OCI-LY7 (cell line): ENCODE measurements around the gene GPR52. TPM values are rescaled to one million over a fixed set of nuclear protein-coding genes. Genes with fewer than 3 reads are reported as not detected.

Source experiments
- BruUV-seq: library from RNA; stranded (reverse); fragments of 400-500 nt; replicated peaks from 2 replicates; lab custom pipeline; 2021; lab: Mats Ljungman, UMichigan
- CTCF ChIA-PET: fragments of 300-600 bp; sonication (Branson Sonifier 250); formaldehyde crosslinking; loops from one replicate; lab custom pipeline; 2022; ENCODE audit warnings: antibody characterized with exemption; ENCODE audit not compliant: unreplicated experiment; lab: Charles Lee
- POLR2A ChIA-PET: fragments of 300-600 bp; sonication (Branson Sonifier 250); formaldehyde crosslinking; loops from one replicate; lab custom pipeline; 2022; ENCODE audit warnings: antibody characterized with exemption; lab: Charles Lee
- DNase-seq: peaks from one replicate; pipeline ENCODE4 v3.0.0-alpha.2; 2015; ENCODE audit warnings: low spot score
- H2AFZ ChIP-seq: fragments of 200-600 bp; sonication (generic), shearing (Covaris generic); 2 replicates; pipeline ENCODE4 v1.6.1; 2014; ENCODE audit warnings: mild to moderate bottlenecking, antibody characterized with exemption, low read length, moderate library complexity
- H3K27ac ChIP-seq: fragments of 200-600 bp; sonication (generic); 2 replicates; pipeline ENCODE4 v1.5.1; 2014; ENCODE audit warnings: mixed run types, low read depth, mild to moderate bottlenecking, moderate library complexity, low read length, inconsistent platforms; ENCODE audit not compliant: poor library complexity, severe bottlenecking
- H3K36me3 ChIP-seq: fragments of 200-600 bp; sonication (generic); 2 replicates; pipeline ENCODE4 v1.6.1; 2014; ENCODE audit warnings: mild to moderate bottlenecking, antibody characterized with exemption, low read length, moderate library complexity, mixed read lengths; ENCODE audit not compliant: insufficient read depth
- H3K4me1 ChIP-seq: fragments of 200-600 bp; sonication (generic); 2 replicates; pipeline ENCODE4 v1.5.1; 2014; ENCODE audit warnings: mild to moderate bottlenecking, low read length; ENCODE audit not compliant: insufficient read depth, poor library complexity, severe bottlenecking
- H3K4me2 ChIP-seq: fragments of 200-600 bp; sonication (generic); 2 replicates; pipeline ENCODE4 v1.6.1; 2014; ENCODE audit warnings: mild to moderate bottlenecking, low read length
- H3K4me3 ChIP-seq: fragments of 200-600 bp; sonication (generic); 2 replicates; pipeline ENCODE4 v1.5.1; 2014; ENCODE audit warnings: mild to moderate bottlenecking, low read depth, low read length; ENCODE audit not compliant: poor library complexity, severe bottlenecking
- H3K79me2 ChIP-seq: fragments of 200-600 bp; sonication (generic); 2 replicates; pipeline ENCODE4 v1.6.1; 2016; ENCODE audit warnings: low read depth, mild to moderate bottlenecking, low read length, moderate library complexity, mixed read lengths; ENCODE audit not compliant: insufficient read depth
- H3K9me2 ChIP-seq: fragments of 200-600 bp; sonication (generic); 2 replicates; pipeline ENCODE4 v1.6.1; 2016; ENCODE audit warnings: mild to moderate bottlenecking, low read length, mixed read lengths; ENCODE audit not compliant: insufficient read depth
- H3K9me3 ChIP-seq: fragments of 200-600 bp; sonication (generic); 2 replicates; pipeline ENCODE4 v1.6.1; 2014; ENCODE audit warnings: mild to moderate bottlenecking, mixed run types, low read length, mixed read lengths
- H4K20me1 ChIP-seq: fragments of 200-600 bp; sonication (generic); 2 replicates; pipeline ENCODE4 v1.6.1; 2014; ENCODE audit warnings: mild to moderate bottlenecking, antibody characterized with exemption, low read length, moderate library complexity, mixed read lengths; ENCODE audit not compliant: insufficient read depth
- CTCF ChIP-seq: fragments of 200-600 bp; sonication (generic); conservative IDR thresholded peaks from 2 replicates; pipeline ENCODE4 v1.5.1; 2014; ENCODE audit warnings: mild to moderate bottlenecking, antibody characterized with exemption, low read length, moderate library complexity, mixed read lengths
- EZH2phosphoT487 ChIP-seq: fragments of 200-600 bp; sonication (generic); IDR thresholded peaks from 2 replicates; pipeline ENCODE4 v1.6.1; 2018; ENCODE audit warnings: low read depth, borderline replicate concordance, mild to moderate bottlenecking, mixed run types, antibody characterized with exemption, low read length, moderate library complexity, mixed read lengths
- intact Hi-C: fragments of 100-400 bp; cut with micrococcal nuclease; formaldehyde crosslinking; loops from one replicate; pipeline ENCODE4 v1.10.0; 2022; ENCODE audit not compliant: unreplicated experiment
- total RNA-seq, 2 experiments: library from RNA; depleted of rRNA in 1 of 2; stranded (reverse); fragments of >200 nt in 1 of 2; shearing (Covaris generic) in 1 of 2; gene quantifications; 2 replicates each; pipeline ENCODE4 v1.2.3, GENCODE V29; 2014 to 2022

Gene GPR52
- total RNA-seq, 2 experiments from 2014 or later, result 5.4 to 9.7 TPM

GRCh38 chr1:174417921-174418320 is 29.8 kb upstream of the GPR52 start:
- no TSS peak for BruUV-seq
- intact Hi-C loops, result no loop called here
- POLR2A ChIA-PET, result interaction anchor here (0.6 to 0.7 kb wide), 3 partner anchors 20 to 1003 kb away, joined by 4 to 5 read pairs (median 4); no protein-coding TSS in a partner anchor

GRCh38 chr1:174425121-174425520 is 22.6 kb upstream of the GPR52 start:
- BruUV-seq, result no TSS peak
- Histone ChIP-seq H4K20me1 (no peaks in the 10 kb centered on the region), H3K27ac (no peak overlapping the region), H3K4me1 (no peaks in the 10 kb centered on the region), H3K4me3 (no peak overlapping the region), H3K36me3 (no peaks in the 10 kb centered on the region; the same call in 1 of the 2 replicates), H3K9me3 (no peaks in the 10 kb centered on the region), H2AFZ (no peak overlapping the region), H3K4me2 (no peak overlapping the region), H3K79me2 (no peaks in the 10 kb centered on the region), H3K9me2 (0 out of 2 replicates have a peak, but pooled peaks cover 8% of the 10 kb centered on the region)
- TF ChIP-seq CTCF, result no peak
- no peak for TF ChIP-seq EZH2phosphoT487
- ChIA-PET CTCF (no interaction called here), POLR2A (no interaction called here)
- no peak for DNase-seq
- intact Hi-C loops, result no loop called here

More at GRCh38 chr1:174417921-174418320, 29.8 kb upstream of the GPR52 start:
- Histone ChIP-seq H3K9me3 (no peaks in the 10 kb centered on the region), H2AFZ (no peak overlapping the region), H3K79me2 (no peaks in the 10 kb centered on the region), H3K4me2 (no peak overlapping the region), H3K4me1 (peaks cover 10% of the 10 kb centered on the region), H3K27ac (no peak overlapping the region), H3K36me3 (no peaks in the 10 kb centered on the region; the same call in 1 of the 2 replicates), H3K9me2 (0 out of 2 replicates have a peak, but pooled peaks cover under 1% of the 10 kb centered on the region), H3K4me3 (no peak overlapping the region), H4K20me1 (no peaks in the 10 kb centered on the region)
- CTCF ChIA-PET, result no interaction called here
- TF ChIP-seq EZH2phosphoT487 (no peak), CTCF (no peak)
- no peak for DNase-seq

- H2AFZ ChIP-seq, result no peak overlapping the region
- TF ChIP-seq EZH2phosphoT487 (no peak), CTCF (no peak)
- H3K9me2 ChIP-seq, result 0 out of 2 replicates have a peak, but pooled peaks cover 8% of the 10 kb centered on the region
- H3K4me3 ChIP-seq, result no peak overlapping the region
- H3K9me3 ChIP-seq, result no peaks in the 10 kb centered on the region
- BruUV-seq, result no TSS peak
- H3K27ac ChIP-seq, result no peak overlapping the region
- intact Hi-C loops, result no loop called here
- no peaks in the 10 kb centered on the region for H3K4me1 ChIP-seq
- ChIA-PET POLR2A (no interaction called here), CTCF (no interaction called here)
- H3K79me2 ChIP-seq, result no peaks in the 10 kb centered on the region
- H3K4me2 ChIP-seq, result no peak overlapping the region
- no peaks in the 10 kb centered on the region for H3K36me3 ChIP-seq
- no peak for DNase-seq
- H4K20me1 ChIP-seq, result no peaks in the 10 kb centered on the region
Measured at GRCh38 chr1:174426153-174426552, 21.6 kb upstream of the GPR52 start.
